ENCODE results near the gene TMEM198.

The TMEM198 gene

GRCh38 chr2:219543596-219544358 is at the start of gene TMEM198, which contains the start of gene CHPF:
Gene TMEM198 (plus strand): TSS chr2:219544028. CDS start chr2:219544728, 700 bp downstream.
Gene CHPF (minus strand): TSS chr2:219543809. CDS start chr2:219543538, 271 bp downstream.
- DNase-seq (ENCODE audit: low read depth in 3 of 3), result peak; percentile 87 to 96 (median 91)

DNA sequence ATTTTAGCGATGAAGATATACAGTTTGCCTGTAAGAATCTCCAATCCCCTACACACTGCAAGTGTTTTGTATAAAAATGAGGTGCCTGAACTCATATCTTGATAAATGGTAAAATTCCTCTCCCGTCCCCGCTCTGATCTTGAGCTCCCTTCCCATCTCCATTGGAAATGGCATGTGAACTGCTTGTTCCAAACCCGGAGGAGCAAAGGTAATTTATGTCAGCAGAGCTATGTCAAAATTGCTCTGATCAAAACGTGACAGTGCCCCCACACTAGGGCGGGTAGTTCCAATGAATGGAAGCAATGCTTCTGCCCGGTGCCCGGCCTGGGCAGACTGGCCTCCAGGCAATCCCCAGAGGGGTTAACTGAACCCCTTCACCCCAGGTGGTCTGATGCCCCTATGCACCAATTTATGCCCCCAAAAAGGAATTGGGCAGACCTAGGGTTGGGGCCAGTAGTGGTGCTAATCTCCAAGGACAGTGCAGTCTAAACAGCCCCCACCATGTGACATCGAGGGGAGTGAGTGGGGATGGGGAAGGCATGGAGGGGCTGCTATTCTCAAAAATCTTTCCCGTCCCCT is 48.8 kb upstream of the TMEM198 start:
- no peak for DNase-seq (ENCODE audit: low read depth in 3 of 3)

DNA sequence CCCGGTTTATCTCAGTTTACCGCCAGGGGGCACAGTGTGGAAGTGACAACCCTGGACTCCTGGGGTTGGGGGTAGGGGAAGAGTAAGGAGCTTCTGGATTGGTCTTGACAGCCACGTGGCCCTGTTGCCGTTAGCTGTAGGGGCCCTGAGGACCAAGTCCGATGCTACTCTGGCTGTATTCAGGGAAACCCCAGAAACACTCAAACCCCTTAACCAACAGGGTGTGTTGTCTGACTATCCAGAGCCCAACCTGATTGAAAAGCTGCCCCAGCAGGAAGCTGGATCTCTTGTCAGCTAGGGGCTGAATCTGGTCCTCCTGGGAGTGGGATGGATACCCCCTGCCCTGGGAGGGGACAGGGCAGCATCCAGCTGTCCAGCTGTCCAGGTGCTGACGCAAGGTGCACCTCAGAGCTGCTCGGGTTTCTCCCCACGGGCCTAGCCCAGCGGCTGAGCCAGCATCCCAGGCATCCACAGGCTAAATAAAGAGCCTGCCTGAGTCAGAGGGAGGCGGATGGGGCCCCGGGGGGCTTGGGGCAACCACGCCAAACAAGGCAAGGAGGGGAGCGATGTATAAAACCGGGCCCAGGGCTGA is 48.2 kb upstream of the TMEM198 start:
- peak; percentile 26 to 58 (median 41) for DNase-seq (ENCODE audit: low read depth in 3 of 3)

DNA sequence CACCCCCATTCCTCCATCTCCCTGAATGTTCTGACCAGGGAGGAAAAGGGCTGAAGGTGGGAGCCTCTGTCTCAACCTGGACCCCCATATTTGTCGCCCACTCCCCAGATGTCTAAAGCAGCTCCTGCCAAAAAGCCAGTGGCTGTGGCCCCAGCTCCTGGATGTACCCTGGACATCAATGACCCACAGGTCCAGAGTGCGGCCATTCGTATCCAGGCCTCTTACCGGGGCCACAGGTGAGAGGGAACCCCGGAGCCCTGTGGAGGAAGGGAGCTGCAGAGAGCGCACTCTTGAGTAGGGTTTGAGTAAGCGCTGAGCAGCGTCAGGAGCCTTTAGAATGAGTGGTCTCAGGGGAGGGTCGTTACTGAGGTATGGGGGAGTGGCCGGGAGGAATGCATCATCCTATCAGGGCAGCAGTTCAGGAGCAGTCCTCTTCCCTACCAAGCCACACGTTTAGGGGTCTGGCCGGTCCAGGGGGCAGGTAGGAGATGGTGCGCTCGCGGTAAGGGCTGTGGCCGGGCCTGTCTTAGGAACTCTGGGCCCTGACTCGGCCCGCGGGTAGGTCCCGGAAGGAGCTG is 47.5 kb upstream of the TMEM198 start:
- DNase-seq (ENCODE audit: low read depth in 3 of 3), result no peak

GRCh38 chr2:219496825-219497494 is 46.9 kb upstream of the TMEM198 start:
- DNase-seq (ENCODE audit: low read depth in 3 of 3), result no peak

GRCh38 chr2:219497495-219498279 is 46.1 kb upstream of the TMEM198 start:
- peak in 1 of 3 experiments; percentile 28 for DNase-seq (ENCODE audit: low read depth in 3 of 3)

GRCh38 chr2:219498280-219499057 is 45.4 kb upstream of the TMEM198 start, which contains the start of gene GMPPA:
Gene GMPPA (plus strand): TSS chr2:219498891. CDS start chr2:219499976, 1,085 bp downstream.
- DNase-seq (ENCODE audit: low read depth in 3 of 3), result peak; percentile 79 to 93 (median 90)

- no peak for DNase-seq (ENCODE audit: low read depth in 3 of 3)
Measured at GRCh38 chr2:219499058-219499307, 44.8 kb upstream of the TMEM198 start.

- DNase-seq (ENCODE audit: low read depth in 3 of 3), result no peak
Measured at GRCh38 chr2:219499555-219499954, 44.3 kb upstream of the TMEM198 start.

DNA sequence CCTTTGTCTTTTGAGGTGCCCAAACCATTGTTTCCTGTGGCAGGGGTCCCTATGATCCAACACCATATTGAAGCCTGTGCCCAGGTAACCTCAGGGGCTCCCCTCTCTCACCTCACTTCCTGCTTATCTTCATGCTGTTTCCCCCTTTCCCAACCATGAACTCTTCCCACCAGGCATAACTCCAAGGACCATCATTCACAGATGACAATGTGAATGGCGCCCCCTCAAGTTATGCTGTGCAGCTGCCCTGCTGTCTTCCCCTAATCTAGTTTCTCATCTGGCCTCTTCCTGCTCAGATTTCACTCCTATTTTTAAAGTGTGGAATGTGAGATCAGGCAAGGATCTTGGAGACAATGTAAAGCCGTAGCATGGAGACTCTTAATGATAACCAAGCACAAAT is 43.7 kb upstream of the TMEM198 start:
- no peak for DNase-seq (ENCODE audit: low read depth in 3 of 3)

DNA sequence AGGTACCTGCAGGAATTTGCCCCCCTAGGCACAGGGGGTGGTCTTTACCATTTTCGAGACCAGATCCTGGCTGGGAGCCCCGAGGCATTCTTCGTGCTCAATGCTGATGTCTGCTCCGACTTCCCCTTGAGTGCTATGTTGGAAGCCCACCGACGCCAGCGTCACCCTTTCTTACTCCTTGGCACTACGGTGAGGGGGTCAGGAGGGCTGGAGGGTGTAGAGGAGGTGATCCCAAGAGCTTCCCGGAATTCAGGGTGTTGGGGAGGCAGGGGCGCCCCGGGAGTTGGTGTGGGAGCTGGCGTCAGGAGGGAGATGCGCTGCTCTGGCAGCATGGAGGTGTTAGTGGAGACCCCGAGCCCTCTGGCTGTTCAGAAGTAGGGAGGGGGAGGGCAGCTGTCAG is 42.0 kb upstream of the TMEM198 start:
- DNase-seq (ENCODE audit: low read depth in 3 of 3), result no peak

- no peak for DNase-seq (ENCODE audit: low read depth in 3 of 3)
Measured at GRCh38 chr2:219502618-219503017, 41.2 kb upstream of the TMEM198 start.

DNA sequence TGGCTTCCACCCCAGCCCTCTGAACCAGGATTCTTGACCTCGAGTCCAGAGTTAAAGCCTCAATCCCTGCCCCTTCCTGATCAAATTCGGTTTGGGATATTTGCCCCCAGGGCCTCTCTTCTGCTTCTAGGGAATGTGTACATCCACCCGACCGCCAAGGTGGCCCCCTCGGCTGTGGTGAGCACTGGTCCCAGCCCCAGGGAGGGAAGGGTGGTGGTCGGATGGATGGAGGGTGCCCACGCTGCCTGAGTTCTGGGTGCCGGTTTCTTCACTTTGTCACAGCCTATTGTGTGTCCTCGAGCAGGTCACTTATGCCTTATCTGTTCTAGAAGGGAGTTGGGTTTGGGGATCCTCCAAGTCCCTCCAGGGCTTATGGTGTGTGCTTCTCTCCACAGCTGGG is 38.2 kb upstream of the TMEM198 start:
- DNase-seq (ENCODE audit: low read depth in 3 of 3), result no peak

- no peak for DNase-seq (ENCODE audit: low read depth in 3 of 3)
Measured at GRCh38 chr2:219506153-219506801, 37.6 kb upstream of the TMEM198 start.

GRCh38 chr2:219506802-219507526 is 36.9 kb upstream of the TMEM198 start:
- DNase-seq (ENCODE audit: low read depth in 3 of 3), result no peak

DNA sequence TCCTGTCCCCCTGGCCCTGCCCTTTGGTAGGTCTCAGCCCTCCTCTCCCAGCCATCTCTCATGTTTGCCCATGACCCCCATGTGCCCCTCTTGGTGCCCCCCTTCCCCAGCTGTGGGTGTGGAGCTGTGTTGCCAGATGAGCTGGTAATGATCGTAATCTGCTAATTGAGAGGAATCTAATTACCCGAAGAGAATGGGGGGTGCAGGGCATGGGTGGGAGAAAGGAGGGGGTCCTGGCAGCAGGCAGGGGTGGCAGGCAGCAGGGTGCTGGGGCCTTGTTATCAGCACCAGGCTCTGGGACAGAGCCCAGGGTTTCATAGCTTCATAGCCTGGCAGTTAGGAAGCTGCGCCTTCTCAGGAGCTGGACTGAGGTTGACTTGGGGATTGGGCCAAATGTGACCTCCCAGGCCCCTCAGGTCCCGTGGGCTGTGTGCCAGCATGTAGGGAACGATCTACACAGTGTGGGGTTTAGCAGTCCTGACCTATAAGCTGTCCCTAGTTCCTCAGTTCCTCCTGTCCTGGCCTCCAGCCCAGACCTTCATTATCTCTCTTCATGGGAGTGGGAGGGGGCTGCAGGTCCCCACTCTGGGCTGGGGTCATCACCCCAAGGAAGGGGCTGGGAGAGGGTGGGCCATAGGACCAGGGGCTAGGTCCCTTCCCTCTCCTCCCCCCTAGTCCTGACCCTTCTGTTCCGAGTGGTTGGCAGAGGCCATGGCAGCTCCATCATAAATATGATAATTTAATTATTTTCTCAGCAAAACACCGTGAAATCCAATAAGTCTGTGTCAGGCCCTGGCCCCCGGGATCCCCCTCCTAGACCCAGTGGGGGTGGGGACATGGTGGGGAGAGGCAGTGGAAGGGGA is 36.0 kb upstream of the TMEM198 start:
- DNase-seq (ENCODE audit: low read depth in 3 of 3), result no peak

GRCh38 chr2:219508444-219508734 is 35.4 kb upstream of the TMEM198 start:
- DNase-seq (ENCODE audit: low read depth in 3 of 3), result no peak

GRCh38 chr2:219508971-219509779 is 34.7 kb upstream of the TMEM198 start:
- no peak for DNase-seq (ENCODE audit: low read depth in 3 of 3)

All from stimulated activated CD4-positive, alpha-beta T cell treated with anti-CD3 and anti-CD28 coated beads, TNF-alpha, amount 100 ng/mL, for 24 hours (primary cell).